HCT116 (cell line): ENCODE measurements around the gene CGAS. TPM values are rescaled to one million over a fixed set of nuclear protein-coding genes. Genes with fewer than 3 reads are reported as not detected.

Experiments used
- ATAC-seq: fragments of 200-7000 bp; cut with Tn5 transposase; 2 replicates; pipeline ENCODE4 v1.9.1; 2020; ENCODE audit warnings: mild to moderate bottlenecking, moderate library complexity
- BruUV-seq: library from RNA; stranded (reverse); fragments of 400-500 nt; replicated peaks from 2 replicates; lab custom pipeline; 2021; lab: Mats Ljungman, UMichigan
- CTCF ChIA-PET: fragments of 300-600 bp; sonication (Branson Sonifier 250); formaldehyde crosslinking; loops from one replicate; lab custom pipeline; 2021; ENCODE audit warnings: antibody characterized with exemption; lab: Charles Lee
- POLR2A ChIA-PET: fragments of 300-600, 350-600 bp; sonication (Branson Sonifier 250); formaldehyde crosslinking; loops from one replicate; lab custom pipeline; 2021; ENCODE audit warnings: antibody characterized with exemption; lab: Charles Lee
- RAD21 ChIA-PET, 2 experiments: fragments of 300-600 bp; sonication (Branson Sonifier 250); formaldehyde crosslinking; loops; one replicate each; lab custom pipeline; 2023; ENCODE audit warnings: low total read pairs in 2 of 2; ENCODE audit not compliant: uncharacterized antibody in 2 of 2, unreplicated experiment in 2 of 2, low non-redundant PET in 1 of 2; lab: Charles Lee
- DNase-seq: peaks from one replicate; pipeline ENCODE4 v3.0.0-alpha.2; 2010; ENCODE audit warnings: low read depth, low spot score
- H2AFZ ChIP-seq: fragments of 200-600 bp; shearing (Covaris generic), sonication (generic); 2 replicates; pipeline ENCODE4 v1.6.1; 2017; ENCODE audit warnings: low read depth, mixed run types, mixed read lengths, antibody characterized with exemption, low read length; ENCODE audit not compliant: poor library complexity, severe bottlenecking
- H3K27ac ChIP-seq: 2 replicates; pipeline ENCODE4 v1.5.1; 2012; ENCODE audit warnings: low read depth, low read length
- H3K27me3 ChIP-seq: fragments of 200-600 bp; sonication (generic); 2 replicates; pipeline ENCODE4 v1.6.1; 2016; ENCODE audit warnings: mixed run types, low read length, mixed read lengths; ENCODE audit not compliant: insufficient read depth
- H3K36me3 ChIP-seq, 2 experiments: fragments of 200-500 bp in 1 of 2; fragments of 200-600 bp in 1 of 2; sonication (Bioruptor generic) in 1 of 2; sonication (generic) in 1 of 2; 2 replicates each; pipeline versions ENCODE4 v1.5.1 to v1.6.1; 2014 to 2016; ENCODE audit warnings: low read length in 2 of 2, inconsistent platforms in 1 of 2, mixed read lengths in 1 of 2, mixed run types in 1 of 2; ENCODE audit not compliant: insufficient read depth in 2 of 2, control insufficient read depth in 1 of 2
- H3K4me1 ChIP-seq, 2 experiments: fragments of 200-600 bp in 1 of 2; sonication (generic) in 1 of 2; 2 replicates each; pipeline versions ENCODE4 v1.5.1 to v1.6.1; 2012 to 2017; ENCODE audit warnings: low read length in 2 of 2, inconsistent platforms in 1 of 2, mild to moderate bottlenecking in 1 of 2, mixed read lengths in 1 of 2, mixed run types in 1 of 2, moderate library complexity in 1 of 2; ENCODE audit not compliant: insufficient read depth in 2 of 2, control insufficient read depth in 1 of 2
- H3K4me2 ChIP-seq: fragments of 200-600 bp; sonication (generic); 2 replicates; pipeline ENCODE4 v1.6.1; 2017; ENCODE audit warnings: mixed run types, low read length, mixed read lengths
- H3K4me3 ChIP-seq, 2 experiments: fragments of 200-600 bp in 1 of 2; sonication (generic) in 1 of 2; replicated peaks in 1 of 2; 2 replicates each; pipeline ENCODE4 v1.5.1; 2011 to 2016; ENCODE audit warnings: low read length in 2 of 2, control low read depth in 1 of 2, low read depth in 1 of 2, mild to moderate bottlenecking in 1 of 2, mixed read lengths in 1 of 2, mixed run types in 1 of 2
- H3K79me2 ChIP-seq: fragments of 200-600 bp; sonication (generic); 2 replicates; pipeline ENCODE4 v1.6.1; 2017; ENCODE audit warnings: mild to moderate bottlenecking, mixed run types, low read length, moderate library complexity, mixed read lengths; ENCODE audit not compliant: insufficient read depth
- H3K9ac ChIP-seq: fragments of 200-600 bp; sonication (generic); 2 replicates; pipeline ENCODE4 v1.6.1; 2016; ENCODE audit warnings: low read length, mixed read lengths
- H3K9me2 ChIP-seq: fragments of 200-600 bp; sonication (generic), shearing (Covaris generic); 2 replicates; pipeline ENCODE4 v1.6.1; 2017; ENCODE audit warnings: mixed run types, mild to moderate bottlenecking, moderate library complexity; ENCODE audit not compliant: insufficient read depth
- H3K9me3 ChIP-seq, 2 experiments: fragments of 200-500 bp in 1 of 2; fragments of 200-600 bp in 1 of 2; sonication (Bioruptor generic) in 1 of 2; sonication (generic) in 1 of 2; 2 replicates each; pipeline ENCODE4 v1.6.1; 2014 to 2017; ENCODE audit warnings: low read length in 2 of 2, mixed read lengths in 2 of 2, inconsistent platforms in 1 of 2, low read depth in 1 of 2, mild to moderate bottlenecking in 1 of 2, mixed run types in 1 of 2, moderate library complexity in 1 of 2; ENCODE audit not compliant: control insufficient read depth in 1 of 2, insufficient read depth in 1 of 2
- H4K20me1 ChIP-seq: fragments of 200-600 bp; sonication (generic), shearing (Covaris generic); 2 replicates; pipeline ENCODE4 v1.6.1; 2017; ENCODE audit warnings: mixed run types, mild to moderate bottlenecking, moderate library complexity; ENCODE audit not compliant: insufficient read depth
- EGR1 ChIP-seq: IDR thresholded peaks from 2 replicates; pipeline ENCODE4 v1.6.1; 2012; ENCODE audit warnings: low read depth
- EZH2 ChIP-seq: fragments of 200-600 bp; sonication (generic); IDR thresholded peaks from 2 replicates; pipeline ENCODE4 v1.6.1; 2017; ENCODE audit warnings: antibody characterized with exemption, mixed run types
- EZH2phosphoT487 ChIP-seq: fragments of 200-600 bp; IDR thresholded peaks from 2 replicates; pipeline ENCODE4 v1.6.1; 2018; ENCODE audit warnings: antibody characterized with exemption, borderline replicate concordance
- JUND ChIP-seq: IDR thresholded peaks from 2 replicates; pipeline ENCODE4 v1.6.1; 2012
- POLR2A ChIP-seq: IDR thresholded peaks from 2 replicates; pipeline ENCODE4 v1.7.0; 2011; ENCODE audit warnings: borderline replicate concordance; ENCODE audit not compliant: insufficient read depth, insufficient read length; ENCODE audit errors: extremely low read depth
- POLR2AphosphoS5 ChIP-seq: IDR thresholded peaks from 2 replicates; pipeline ENCODE4 v1.6.1; 2011; ENCODE audit warnings: mild to moderate bottlenecking, low read depth, low read length, moderate library complexity
- SIN3A ChIP-seq: IDR thresholded peaks from 2 replicates; pipeline ENCODE4 v1.6.1; 2012; ENCODE audit warnings: low read depth
- SP1 ChIP-seq: IDR thresholded peaks from 2 replicates; pipeline ENCODE4 v1.6.1; 2012; ENCODE audit warnings: low read depth
- YY1 ChIP-seq: IDR thresholded peaks from 2 replicates; pipeline ENCODE4 v1.6.1; 2011; ENCODE audit warnings: low read length, low read depth, moderate library complexity, mild to moderate bottlenecking; ENCODE audit not compliant: insufficient replicate concordance; ENCODE audit errors: extremely low read depth
- ZNF274 ChIP-seq: fragments of 200-500 bp; sonication (Bioruptor generic); IDR thresholded peaks from 2 replicates; pipeline ENCODE4 v1.6.1; 2014; ENCODE audit warnings: mild to moderate bottlenecking, low read depth, low read length, inconsistent platforms
- intact Hi-C: fragments of 100-400 bp; cut with micrococcal nuclease; formaldehyde crosslinking; loops from 2 replicates; pipeline ENCODE4 v1.10.0; 2022
- total RNA-seq: library from RNA; stranded (reverse); gene quantifications from one replicate; pipeline ENCODE4 v1.2.1, GENCODE V29; 2021; ENCODE audit not compliant: unreplicated experiment
- TF ChIP-seq, protein P1 (sequence below), 3 experiments: fragments of 200-600 bp in 1 of 3; sonication (generic) in 1 of 3; IDR thresholded peaks in 2 of 3; conservative IDR thresholded peaks in 1 of 3; 2 replicates each; pipeline ENCODE4 v1.5.1; 2012 to 2017; ENCODE audit warnings: low read depth in 2 of 3, low read length in 2 of 3, antibody characterized with exemption in 1 of 3, borderline replicate concordance in 1 of 3, control low read depth in 1 of 3, mild to moderate bottlenecking in 1 of 3, mixed read lengths in 1 of 3, mixed run types in 1 of 3, moderate library complexity in 1 of 3; ENCODE audit not compliant: insufficient read depth in 1 of 3
- TF ChIP-seq, protein P2 (sequence below): IDR thresholded peaks from 2 replicates; pipeline ENCODE4 v1.6.1; 2012

Gene CGAS
- total RNA-seq, 1 experiment from 2014 or later: 0.27 TPM

DNA sequence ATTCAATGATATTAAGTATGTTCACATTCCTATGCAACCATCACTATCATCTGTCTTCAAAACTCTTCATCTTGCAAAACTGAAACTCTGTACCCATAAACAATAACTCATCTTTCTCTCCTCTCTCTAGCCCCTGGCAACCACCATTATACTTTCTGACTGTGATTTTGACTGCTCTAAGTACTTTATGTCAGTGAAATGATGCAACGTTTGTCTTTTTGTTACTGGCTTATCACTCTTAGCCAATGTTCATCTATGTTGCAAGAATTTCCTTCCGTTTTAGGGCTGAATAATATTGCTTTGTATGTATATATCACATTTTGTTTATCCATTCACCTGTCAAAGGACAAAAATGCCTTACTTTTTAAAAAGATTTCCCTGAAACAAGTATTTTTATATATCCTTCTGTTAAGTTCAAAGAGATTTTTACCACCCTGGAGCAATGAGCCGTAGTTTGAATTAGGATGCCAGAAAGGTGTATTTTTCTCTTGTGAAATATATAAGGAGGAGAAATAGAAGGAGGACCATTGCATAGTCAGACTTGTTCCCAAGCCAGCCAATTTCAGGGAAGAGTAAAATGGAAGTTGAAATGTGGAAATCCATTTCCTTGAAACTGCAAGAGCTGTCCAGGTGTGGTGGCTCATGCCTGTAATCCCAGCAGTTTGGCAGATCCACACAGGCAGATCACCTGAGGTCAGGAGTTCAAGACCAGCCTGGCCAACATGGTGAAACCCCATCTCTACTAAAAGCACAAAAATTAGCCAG is 4.0 kb upstream of the CGAS start:
- ChIA-PET CTCF (no interaction called here), POLR2A (no interaction called here)
- Histone ChIP-seq H3K9ac (no peak overlapping the region), H2AFZ (no peak overlapping the region), H3K4me3 (no peak overlapping the region), H4K20me1 (no peaks in the 10 kb centered on the region), H3K79me2 (no peaks in the 10 kb centered on the region), H3K9me2 (no peaks in the 10 kb centered on the region), H3K27me3 (no peaks in the 10 kb centered on the region)
- intact Hi-C loops: no loop called here
- TF ChIP-seq SIN3A (no peak), POLR2A (no peak), EZH2phosphoT487 (no peak), JUND (no peak), POLR2AphosphoS5 (no peak), EGR1 (no peak), SP1 (no peak), ZNF274 (no peak), YY1 (no peak), EZH2 (no peak)
- TF ChIP-seq, protein P1, sequence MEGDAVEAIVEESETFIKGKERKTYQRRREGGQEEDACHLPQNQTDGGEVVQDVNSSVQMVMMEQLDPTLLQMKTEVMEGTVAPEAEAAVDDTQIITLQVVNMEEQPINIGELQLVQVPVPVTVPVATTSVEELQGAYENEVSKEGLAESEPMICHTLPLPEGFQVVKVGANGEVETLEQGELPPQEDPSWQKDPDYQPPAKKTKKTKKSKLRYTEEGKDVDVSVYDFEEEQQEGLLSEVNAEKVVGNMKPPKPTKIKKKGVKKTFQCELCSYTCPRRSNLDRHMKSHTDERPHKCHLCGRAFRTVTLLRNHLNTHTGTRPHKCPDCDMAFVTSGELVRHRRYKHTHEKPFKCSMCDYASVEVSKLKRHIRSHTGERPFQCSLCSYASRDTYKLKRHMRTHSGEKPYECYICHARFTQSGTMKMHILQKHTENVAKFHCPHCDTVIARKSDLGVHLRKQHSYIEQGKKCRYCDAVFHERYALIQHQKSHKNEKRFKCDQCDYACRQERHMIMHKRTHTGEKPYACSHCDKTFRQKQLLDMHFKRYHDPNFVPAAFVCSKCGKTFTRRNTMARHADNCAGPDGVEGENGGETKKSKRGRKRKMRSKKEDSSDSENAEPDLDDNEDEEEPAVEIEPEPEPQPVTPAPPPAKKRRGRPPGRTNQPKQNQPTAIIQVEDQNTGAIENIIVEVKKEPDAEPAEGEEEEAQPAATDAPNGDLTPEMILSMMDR (IDR thresholded peaks at IDR 0.05 in 2 of 3, conservative IDR thresholded peaks at IDR 0.05 in 1 of 3; ENCODE audit: borderline replicate concordance in 1 of 3, insufficient read depth in 1 of 3, low read depth in 2 of 3, low read length in 2 of 3): no peak
- TF ChIP-seq, protein P2, sequence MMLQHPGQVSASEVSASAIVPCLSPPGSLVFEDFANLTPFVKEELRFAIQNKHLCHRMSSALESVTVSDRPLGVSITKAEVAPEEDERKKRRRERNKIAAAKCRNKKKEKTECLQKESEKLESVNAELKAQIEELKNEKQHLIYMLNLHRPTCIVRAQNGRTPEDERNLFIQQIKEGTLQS: no peak
- TF ChIP-seq, all 23 proteins: peak for 0
- no peak overlapping the region for H3K27ac ChIP-seq
- RAD21 ChIA-PET: no interaction called here
- H3K4me2 ChIP-seq: no peak overlapping the region
- H3K9me3 ChIP-seq: no peaks in the 10 kb centered on the region
- BruUV-seq: no TSS peak
- ATAC-seq (no peak), DNase-seq (no peak)
- H3K36me3 ChIP-seq: no peaks in the 10 kb centered on the region
- H3K4me1 ChIP-seq: peaks cover 4 to 7% of the 10 kb centered on the region in 2 experiments; a peak in 2 of 4 replicates
